Fibroblast of peridontal ligament (primary cell): ENCODE measurements around the gene KLC4.

Experiments
- DNase-seq: peaks from one replicate; pipeline ENCODE4 v3.0.0-alpha.2; 2010; ENCODE audit errors: extremely low read depth

The KLC4 gene

DNA sequence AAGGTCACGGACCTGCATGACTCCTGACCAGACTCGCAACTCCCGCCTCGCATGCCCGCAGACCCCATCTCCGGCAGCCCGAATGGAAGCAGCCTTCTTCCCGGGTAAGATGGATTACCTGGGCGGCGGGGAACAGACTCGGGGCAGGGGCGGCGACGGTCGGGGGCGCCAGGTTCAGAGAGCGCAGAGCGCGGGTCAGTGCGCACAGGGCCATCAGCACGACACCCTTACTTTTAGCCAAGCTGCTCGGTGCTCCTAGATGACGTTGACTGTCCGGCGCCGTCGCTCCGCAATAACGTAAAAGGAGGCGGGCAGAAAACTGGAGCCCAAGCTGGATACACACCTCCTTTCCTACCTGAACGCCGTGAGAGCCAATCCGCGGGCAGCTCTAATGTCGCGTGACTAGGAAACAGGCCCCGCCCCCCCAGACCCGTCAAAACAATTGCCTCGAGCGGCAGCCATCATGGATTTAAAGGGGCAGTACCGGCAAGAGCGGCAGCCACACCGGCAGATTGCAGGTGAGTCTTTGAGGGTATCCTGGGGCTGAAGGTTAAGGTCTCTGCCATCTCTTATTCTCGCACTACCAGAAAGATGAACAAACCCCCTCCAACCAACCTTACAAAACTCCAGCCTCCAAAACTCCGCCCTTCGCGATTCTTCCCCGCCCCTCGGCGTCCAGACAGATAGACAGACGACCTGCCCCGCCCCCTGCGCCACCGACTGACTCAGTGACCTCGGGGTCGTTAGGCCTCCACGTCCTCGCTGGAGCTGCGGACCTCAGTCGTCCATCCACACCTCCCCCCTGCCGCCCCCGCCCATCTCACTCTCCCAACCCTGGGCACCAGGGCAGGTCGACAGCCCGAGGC, at the start of gene KLC4, which contains the start of gene MRPL2:
TSS of gene KLC4 (plus strand) at position 464 of the 866 bp plus-strand sequence. CDS start 1,705 bp downstream, outside the sequence.
TSS of gene MRPL2 (minus strand) at position 267 of the 866 bp plus-strand sequence. CDS start at position 214, 53 bp downstream.
- peak; percentile 98 for DNase-seq

DNA sequence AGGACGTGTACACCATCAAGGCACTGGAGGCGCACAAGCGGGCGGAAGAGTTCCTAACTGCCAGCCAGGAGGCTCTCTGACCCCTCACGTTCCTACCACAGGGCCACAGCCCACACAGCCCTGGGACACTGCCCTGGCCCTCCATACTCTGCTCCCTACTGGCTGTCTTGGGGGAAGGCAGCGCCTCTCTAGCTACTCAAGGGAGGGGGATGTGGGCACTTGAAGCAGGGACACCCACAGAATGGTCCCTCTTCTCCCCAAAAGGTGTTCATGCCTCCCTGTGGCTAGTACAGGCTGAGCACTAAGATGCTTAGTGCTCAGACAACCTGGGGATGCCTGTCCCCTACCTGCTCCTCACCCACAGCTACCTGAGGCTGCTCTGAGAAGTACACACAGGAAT, 48.2 kb upstream of the KLC4 start:
- DNase-seq: no peak

DNA sequence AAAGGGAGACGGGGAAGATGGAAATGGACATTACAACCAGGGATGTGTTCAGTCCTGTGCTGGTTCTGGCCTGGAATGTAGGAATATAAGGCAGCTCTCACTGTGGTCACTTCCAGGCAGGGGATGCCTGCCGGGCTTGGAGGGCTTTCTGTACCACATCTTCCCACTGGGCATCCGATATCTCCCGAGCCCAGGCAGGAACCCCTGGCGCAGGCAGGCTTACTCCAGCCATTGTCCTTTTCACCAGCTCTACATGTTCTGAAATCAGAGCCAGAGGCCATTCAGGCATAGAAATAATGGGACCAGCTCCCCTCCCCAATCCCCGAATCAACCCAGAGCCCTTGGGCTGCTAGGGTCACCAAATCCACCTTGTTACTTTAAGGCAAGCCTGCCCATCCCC, 47.1 kb upstream of the KLC4 start:
- DNase-seq: no peak

DNA sequence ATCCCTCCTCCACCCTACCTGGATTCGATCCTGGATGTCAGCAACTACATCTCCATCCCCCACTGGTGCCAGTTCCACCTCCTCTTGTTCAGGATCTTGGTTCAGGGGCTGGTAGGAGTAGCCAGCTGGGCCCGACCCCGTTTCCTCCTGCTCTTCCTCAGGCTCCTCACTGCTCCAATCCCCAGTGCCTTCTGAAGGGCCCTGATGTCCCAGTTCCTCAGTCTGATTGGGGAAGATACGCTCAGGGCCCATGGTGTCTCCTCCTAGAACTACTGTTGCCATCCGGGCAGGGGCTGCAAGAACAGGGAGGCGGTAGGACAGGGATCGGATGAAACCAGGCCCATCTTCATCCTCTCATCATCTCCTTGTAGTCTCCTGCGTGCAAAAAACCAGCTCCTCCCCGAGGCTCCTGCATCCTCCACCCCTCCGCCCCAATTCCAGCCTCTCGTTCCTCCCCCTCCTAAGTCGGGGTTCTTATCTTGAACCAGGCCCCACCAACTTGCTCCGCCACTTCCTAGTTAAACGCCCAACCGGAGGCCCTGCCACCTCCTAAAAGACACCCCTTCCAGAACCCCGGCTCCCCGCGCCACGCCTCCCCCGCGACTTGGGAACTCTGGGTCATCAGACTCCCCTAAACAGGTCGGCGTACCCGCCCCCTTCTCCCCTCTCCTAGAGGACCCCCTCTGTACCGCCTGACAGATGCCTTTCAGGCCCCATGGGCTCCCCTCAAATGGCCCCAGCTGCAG, 46.2 kb upstream of the KLC4 start:
- DNase-seq: peak; percentile 41

DNA sequence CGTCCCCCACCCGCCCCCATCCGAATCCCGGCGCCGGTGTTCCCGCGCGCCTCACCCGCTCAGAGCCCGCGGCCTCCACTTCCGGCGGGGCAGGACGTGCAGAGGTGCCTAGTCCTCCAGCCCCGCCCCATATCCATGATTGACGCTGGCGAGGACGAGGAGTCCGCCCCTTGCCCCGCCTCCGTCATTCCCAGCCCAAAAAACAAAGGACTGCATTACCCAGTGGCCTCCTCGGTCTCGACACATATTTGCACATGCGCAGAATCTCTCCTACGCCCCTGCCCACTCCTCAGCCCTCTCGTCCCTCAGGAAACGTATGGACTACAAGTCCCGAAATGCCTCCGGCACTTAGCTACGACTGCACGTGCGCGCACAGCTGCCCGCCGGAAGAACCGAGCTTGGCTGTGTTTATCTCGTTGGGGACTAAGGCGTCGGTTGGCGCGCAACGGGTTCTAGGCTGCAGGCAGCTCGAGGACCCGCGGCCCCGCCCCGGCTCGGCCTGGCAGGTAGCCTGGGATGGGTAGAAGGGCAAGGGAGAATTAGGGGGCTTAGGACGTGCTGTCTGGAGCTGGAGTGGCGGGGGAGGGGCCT, 45.5 kb upstream of the KLC4 start, which contains the start of the genes KLHDC3 and MEA1:
TSS of gene KLHDC3 (plus strand) at position 407 of the 591 bp plus-strand sequence. CDS start 2,944 bp downstream, outside the sequence.
TSS of gene MEA1 (minus strand) at position 104 of the 591 bp plus-strand sequence. CDS start 133 bp downstream, outside the sequence.
- peak; percentile 100 for DNase-seq

DNA sequence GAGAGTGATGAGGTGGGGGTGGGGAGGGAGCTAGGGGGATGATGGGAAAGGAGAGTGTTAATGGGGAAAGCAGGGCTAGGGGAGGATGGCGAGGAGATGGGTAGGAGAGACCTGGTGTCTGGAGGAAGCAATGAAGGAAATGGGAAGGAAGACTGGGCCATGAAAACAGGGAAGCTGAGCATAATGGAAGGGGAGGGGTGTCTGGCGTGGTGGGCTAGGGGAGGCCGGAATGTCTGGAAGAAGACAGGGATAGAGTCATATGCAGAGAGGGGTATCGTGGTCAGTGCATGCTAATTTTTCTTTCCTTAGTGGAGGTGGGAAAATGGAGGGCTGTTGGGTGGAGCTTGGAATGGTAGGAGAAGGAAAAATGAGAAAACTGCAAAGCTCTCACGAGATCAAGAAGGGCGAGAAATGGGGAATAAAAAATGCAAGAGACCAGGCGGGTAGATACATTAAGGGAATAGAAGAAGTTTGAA, 45.0 kb upstream of the KLC4 start:
- DNase-seq: peak; percentile 64

DNA sequence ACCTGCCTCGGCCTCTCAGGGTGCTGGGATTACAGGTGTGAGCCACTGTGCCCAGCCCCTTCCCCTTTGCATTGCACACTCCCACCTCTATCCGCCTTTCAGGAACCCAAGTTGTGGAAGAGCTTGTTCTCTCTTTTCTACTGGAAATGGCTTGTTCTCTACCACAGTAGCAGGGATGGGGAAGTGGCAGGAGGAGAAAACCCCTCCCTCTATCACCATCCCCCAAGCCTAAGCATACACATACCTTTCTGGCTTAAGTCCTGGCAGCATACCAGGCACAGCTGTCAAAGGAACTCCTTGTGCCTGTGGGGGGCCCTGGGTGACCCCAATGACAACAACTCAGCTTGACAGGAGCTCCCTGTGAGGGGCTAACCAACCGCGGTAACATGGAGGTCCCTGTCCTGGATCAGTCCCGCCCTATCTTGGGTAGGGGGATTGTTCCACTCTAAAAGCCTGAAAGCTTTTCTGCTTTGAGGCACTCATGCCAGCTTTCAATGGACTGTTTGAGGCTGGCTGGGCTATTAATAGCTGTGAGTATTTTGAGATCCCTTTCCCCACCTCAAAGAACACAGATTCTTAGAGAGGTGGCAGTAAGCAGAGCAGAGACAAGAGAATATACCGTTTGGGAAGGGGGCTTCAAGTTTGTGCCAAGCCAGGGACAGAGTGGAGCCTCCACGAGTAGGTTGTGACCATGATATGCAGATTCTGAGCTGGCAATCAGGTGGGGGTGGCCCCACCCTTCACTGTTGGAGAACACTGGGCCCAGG, 43.1 kb upstream of the KLC4 start:
- DNase-seq: no peak

DNA sequence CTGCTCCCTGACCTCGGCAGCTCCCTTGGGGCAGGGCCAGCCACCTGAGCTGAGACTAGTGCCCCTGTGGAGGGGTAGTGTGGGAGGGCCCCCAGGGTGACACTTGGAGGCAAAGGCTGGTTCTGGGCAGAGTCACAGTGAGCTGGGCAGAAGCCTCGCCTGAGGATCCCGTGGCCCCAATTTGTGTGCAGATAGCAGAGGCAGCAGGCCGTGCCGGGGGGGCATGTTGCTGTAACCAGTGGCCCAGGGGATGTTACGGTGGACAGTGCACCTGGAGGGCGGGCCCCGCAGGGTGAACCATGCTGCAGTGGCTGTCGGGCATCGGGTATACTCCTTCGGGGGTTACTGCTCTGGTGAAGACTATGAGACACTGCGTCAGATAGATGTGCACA, 42.5 kb upstream of the KLC4 start:
- DNase-seq: no peak

DNA sequence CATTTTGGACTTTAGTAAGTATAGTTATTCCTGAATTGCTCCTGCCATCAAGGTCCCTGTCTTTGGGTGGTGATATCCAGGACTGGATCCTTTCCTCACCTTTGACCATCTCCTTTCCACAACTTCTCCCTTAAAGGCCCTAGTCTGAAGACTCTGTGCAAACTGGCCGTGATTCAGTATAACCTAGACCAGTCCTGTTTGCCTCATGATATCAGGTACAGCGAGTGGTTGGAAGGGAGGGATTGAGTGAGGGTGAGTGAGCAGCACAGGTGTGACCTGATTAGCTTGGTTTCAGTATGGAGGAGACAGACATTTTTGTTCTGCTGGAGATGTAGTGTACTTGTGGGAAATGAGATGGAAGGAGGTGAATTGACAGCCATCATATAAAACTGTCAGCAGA, 40.3 kb upstream of the KLC4 start:
- no peak for DNase-seq

DNA sequence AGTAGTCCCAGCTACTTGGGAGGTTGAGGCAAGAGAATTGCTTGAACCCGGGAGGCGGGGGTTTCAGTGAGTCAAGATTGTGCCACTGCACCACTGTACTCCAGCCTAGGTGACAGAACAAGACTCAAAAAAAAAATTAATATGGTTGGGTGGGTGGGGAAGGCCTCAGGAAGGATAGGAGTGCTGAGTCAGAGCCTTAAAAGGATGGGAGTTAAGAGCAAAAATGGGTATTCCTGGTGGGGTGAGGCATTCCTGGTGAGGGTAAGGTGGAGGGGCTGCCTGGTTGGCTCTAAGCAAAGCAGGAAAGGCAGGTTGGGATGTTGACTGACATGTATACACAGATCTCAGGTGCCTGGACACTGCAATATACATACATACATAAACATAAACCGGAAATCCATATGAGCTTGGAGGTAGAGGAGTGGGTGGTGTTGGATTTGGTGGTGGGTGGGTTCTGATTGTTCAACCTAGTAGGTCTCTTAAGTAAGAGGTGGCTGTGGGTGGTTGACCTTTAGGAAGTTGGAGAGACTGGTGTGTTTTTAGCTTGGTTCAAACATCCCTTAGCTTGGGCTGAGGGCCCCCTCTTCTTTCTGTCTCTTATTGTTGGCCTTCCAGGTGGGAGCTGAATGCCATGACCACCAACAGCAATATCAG, 39.3 kb upstream of the KLC4 start:
- no peak for DNase-seq

DNA sequence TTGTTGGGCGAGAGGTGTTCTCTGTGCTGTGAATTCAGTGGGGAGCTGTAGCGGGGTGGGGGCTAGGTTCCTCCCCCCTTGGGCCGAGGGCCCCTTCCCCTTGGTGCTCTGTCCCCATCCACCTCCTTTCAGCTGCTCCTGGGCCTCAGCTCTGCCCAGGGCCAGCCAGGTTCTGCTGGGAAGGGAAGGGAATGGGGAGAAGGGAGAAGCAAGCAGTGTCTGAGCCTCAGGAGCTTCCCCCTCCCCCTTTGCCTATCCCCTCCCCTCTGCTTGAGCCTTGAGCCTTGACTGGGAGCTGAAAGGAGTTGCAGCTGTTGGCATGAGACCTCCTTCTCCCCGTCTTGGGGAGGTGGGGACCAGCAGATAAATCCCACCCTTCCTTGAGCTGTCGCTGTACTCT, 38.6 kb upstream of the KLC4 start:
- DNase-seq: no peak

DNA sequence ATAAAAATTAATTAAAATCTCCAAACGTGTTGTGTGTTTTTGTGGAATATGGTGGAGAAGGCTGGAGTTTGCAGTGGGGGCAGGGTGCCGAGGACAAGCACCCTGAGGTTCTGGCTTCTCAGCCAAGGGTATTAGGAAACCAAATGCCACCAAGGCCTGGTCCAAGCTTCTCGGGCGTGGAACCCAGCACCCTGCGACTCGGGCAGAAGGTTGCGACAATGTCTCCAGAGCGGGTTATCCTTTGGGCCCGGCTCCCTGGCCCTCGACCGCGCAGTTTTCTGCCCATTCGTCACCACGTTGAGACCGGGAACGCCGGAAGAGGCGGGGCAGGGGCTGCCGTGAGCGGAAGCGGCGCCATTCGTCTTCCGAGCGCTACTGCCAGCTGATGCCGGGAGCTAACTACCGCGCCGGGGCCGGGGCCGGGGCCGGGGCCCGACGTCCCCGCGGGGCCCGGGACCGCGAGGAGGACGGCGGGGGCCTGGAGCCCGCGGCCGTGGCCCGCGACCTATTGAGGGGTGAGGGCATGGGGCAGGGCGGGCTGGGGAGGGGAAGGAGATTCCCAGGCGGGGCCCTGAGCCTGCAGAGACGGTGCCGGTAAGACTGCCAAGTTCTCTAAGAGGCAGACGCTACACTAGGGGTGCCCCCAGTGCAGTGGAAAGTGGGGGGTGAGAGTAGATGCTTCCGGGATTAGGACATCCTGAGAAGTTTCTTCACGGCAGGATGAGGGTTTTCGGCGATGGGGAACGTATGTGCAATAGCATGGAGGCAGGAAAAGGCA, 38.0 kb upstream of the KLC4 start, which contains the start of gene RRP36:
TSS of gene RRP36 (plus strand) at position 354 of the 778 bp plus-strand sequence. CDS start at position 386, 32 bp downstream.
- peak; percentile 53 for DNase-seq

DNA sequence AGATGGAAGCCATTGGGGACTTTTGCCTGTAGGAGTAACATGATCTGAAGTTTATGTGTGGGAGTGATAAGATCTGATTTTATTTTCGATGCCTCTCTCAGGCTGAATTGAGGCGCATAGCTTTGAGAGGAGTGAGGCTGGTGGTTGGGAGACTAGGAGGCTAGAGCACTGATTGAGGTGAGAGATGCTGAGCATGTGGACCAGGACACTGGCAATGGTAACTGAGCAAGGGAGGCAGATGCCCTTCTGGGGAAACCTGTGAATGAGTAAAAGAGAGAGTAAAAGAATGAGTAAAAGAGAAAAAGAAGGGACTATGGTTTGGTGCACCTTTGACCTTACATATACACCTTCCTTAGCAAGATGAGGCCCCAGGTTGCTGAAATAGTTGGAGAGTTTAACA, 35.0 kb upstream of the KLC4 start:
- DNase-seq: no peak

DNA sequence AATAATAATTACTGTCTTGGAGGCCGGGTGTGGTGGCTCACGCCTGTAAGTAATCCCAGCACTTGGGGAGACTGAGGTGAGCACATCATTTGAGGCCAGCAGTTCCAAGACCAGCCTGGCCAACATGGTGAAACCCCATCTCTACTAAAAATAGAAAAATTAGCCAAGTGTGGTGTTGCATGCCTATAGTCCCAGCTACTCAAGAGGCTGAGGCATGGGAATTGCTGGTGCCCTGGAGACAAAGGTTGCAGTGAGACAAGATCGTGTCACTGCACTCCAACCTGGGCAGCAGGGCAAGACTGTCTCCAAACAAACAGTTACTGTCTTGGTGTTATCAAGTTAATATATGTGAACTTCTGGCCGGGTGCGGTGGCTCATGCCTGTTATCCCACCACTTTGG, 33.1 kb upstream of the KLC4 start:
- DNase-seq: no peak

DNA sequence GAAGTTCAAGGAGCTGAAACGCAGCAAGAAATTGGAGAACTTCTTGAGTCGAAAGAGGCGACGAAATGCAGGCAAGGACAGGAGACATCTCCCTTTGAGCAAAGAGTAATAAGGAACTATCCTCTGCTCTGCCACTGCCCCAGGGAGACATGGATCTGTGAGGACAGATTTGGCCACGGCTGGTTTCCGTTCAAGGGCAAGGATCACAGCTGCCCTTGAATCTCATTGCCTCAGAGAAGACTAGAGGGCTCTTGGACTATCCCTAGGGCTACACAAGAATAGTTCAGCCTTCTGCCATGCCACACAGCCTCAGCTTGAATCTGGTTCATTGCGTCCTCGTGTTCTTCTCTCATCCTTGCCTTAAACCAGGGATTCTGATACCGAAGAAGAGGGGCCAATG, 30.3 kb upstream of the KLC4 start:
- no peak for DNase-seq

DNA sequence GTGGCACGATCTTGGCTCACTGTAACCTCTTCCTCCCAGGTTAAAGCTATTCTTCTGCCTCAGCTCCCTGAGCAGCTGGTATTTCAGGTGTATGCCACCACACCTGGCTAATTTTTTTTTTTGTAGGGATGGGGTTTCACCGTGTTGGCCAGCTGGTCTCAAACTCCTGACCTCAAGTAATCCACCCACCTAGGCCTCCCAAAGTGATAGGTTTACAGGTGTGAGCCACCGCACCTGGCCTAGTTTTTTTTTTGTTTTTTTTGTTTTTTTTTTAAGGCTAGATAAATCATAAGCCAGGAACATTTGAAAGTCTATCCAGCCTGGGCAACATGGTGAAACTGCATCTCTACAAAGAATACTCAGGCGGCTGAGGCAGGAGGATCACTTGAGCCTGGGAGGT, 27.1 kb upstream of the KLC4 start:
- no peak for DNase-seq

DNA sequence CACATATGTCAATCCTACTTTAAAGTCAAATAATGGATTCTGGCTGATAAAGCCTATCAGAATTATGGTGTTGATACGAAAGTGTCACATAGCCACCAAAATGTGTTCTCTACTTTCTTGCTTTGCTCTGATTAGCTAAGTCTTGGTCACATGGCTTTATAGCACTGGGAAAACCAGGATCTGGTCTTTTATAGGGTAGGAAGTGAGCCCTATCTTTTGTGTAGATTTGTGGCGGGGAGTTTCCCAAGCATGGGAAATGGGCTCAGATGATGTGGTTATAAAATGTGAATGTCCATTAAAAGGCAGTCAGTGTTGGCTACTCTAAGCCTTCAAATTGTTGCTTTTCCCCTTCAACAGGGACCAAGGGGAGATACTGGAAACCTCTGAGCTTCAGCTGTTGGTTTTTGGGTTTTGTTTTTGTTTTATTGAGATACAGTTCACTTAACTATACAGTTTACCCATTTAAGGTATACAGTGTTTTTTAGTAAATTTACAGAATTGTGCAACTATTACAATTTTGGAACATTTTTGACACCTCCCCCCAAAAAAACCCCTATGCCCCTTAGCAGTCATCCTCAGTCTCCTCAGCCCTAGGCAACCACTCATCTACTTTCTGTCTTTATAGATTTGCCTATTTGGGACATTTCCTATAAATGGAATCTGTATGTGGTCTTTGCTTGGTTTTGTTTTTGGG, 25.8 kb upstream of the KLC4 start:
- no peak for DNase-seq

DNA sequence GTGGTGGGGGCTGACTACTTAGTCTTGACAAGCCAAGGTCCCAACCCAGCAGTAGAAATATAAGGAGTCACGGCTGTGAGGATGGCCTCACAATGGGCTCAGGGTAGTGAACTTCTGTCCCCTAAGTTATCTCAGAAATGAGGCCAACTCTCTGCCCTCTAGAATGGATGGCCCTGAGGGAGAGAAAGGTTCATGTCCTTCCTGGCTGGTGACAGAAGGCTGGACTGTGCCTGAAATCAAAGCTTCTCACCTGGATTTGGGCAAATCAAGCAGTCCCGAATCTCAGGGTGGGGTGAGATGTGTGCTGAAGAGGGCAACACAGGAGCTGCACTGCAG, 25.3 kb upstream of the KLC4 start:
- no peak for DNase-seq

DNA sequence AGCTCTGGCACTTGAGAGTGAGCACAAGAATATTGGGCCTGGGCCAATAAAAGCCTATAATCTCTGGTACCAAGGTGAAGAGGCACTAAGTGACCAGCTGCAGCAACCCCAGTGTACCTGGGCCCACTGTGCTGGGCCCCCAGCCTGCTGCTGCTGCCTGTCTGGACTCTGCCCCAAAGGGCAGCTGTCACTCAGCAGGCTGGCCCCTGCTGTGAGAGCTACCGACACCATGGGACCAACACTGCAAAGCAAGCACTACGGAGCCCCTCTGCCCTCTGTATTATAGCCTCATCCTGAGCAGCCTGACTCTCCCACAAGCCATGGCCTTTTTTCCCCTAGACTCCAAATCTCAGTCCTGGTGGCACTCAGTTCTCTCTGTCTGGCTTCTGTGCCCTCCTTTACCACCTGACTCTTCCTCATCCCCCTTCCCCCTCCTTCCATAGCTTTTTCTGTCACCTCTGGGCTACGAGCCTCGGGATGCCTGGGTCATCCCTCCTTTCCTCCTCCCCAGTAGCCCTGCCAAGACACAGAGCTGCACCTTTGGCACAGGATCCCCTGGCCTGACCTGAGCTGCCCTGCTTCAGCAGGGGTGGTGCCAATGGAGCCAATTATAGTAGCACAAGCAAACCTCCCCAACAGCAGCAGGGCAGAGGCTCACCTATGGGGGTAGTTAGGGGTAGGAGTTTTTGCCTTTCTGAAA, 23.8 kb upstream of the KLC4 start:
- DNase-seq: no peak
